ENCODE results near the gene SFMBT2. TPM values are rescaled to one million over a fixed set of nuclear protein-coding genes. Genes with fewer than 3 reads are reported as not detected.
A peak's percentile ranks its signal among the peaks of the same experiment; 100 is the strongest.

The SFMBT2 gene
- total and polyA plus RNA-seq, 10 of the 15 experiments (the other 5 are each of a cell fraction or from before 2014, with no cell fraction given): 2.8 to 29.6 (median 15.1) TPM

DNA sequence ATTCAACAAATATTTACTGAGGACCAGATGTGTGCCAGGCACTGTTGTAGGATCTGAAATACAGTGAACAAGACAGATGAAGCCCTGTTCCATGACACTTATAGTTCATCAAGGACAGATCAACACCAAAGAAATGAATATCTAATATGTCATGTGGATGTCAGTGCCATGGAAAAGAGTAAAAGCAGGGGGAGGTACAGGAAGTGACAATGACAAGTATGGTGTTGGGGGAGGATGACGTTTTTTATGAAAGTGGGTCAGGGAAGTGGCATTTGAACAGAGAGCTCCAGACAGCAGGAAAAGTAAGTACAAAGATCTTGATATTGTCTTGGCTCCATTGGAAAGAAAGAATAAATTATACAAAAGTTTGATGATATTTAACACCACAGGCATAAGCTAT lies 7.0 kb upstream of the SFMBT2 start (continued):
- TF ChIP-seq BHLHE40 (IDR thresholded peaks at IDR 0.05; ENCODE audit: borderline replicate concordance in 1 of 2, low read depth in 2 of 2, low read length in 1 of 2): no peak

DNA sequence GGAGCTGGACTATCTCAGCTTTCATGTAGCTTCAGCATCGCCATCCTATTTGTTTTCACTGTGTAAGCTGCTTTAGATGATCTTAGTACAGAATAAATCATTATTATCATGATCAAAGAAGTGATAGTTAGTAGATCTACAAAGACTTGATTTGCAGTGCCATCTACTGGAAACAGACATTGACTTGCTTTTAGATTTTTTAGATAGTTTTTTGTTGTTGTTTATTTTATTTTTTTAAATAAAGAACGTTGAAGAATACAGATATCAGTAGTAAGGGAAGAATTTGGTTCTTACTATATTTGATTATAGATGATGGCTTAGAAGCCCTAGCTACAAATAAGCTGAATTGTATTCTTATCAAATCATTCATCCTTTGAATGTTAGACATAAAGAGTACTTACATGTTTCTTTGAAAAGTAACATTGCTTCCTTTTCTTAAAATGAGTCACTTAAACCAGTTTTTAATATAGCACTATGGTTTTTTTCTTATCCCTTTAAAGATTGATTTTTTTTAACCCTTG lies 6.3 kb upstream of the SFMBT2 start:
- Histone ChIP-seq H3K79me2 (ENCODE audit: control insufficient read depth, insufficient read depth, low read length) (no peaks in the 10 kb centered on the region; the same call in 1 of the 2 replicates), H3K4me1 (ENCODE audit: control insufficient read depth, insufficient read depth, low read length) (peaks cover 13% of the 10 kb centered on the region), H3K27ac (ENCODE audit: control insufficient read depth, insufficient read depth) (no peak overlapping the region), H2AFZ (ENCODE audit: control insufficient read depth, low read depth, low read length) (no peak overlapping the region), H3K4me2 (ENCODE audit: control insufficient read depth, insufficient read depth) (no peak overlapping the region), H3K4me3 (no peak overlapping the region), H3K27me3 (replicated peaks in 1 of 2; ENCODE audit: control insufficient read depth in 2 of 2, insufficient read depth in 2 of 2, low read length in 1 of 2) (no peaks in the 10 kb centered on the region), H3K9ac (ENCODE audit: control insufficient read depth, insufficient read depth, low read length) (no peak overlapping the region), H4K20me1 (ENCODE audit: control insufficient read depth, insufficient read depth) (no peaks in the 10 kb centered on the region), H3K9me3 (replicated peaks; ENCODE audit: control insufficient read depth, insufficient read depth, low read length) (no peaks in the 10 kb centered on the region), H3K36me3 (ENCODE audit: control insufficient read depth in 2 of 2, insufficient read depth in 2 of 2, low read length in 1 of 2) (no peaks in the 10 kb centered on the region)
- BruUV-seq (replicated peaks): no TSS peak
- intact Hi-C loops (cut with micrococcal nuclease; ENCODE audit: unreplicated experiment): loop anchor here (1.0 to 2.0 kb wide), 2 partner anchors 157 to 270 kb away; no protein-coding TSS in a partner anchor
- SMC1A ChIA-PET (ENCODE audit: uncharacterized antibody, unreplicated experiment): interaction anchor here (0.6 to 5.0 kb wide), 22 partner anchors 9 to 739 kb away, joined by 3 to 25 read pairs (median 4); no protein-coding TSS in a partner anchor
- 0% methylated on average over 2 of the region's 2 CpGs for WGBS (ENCODE audit: insufficient coverage, insufficient replicate concordance, low lambda C conversion rate, missing lambda C conversion rate)
- in situ Hi-C loops (cut with MboI): loop anchor here (5.0 to 25.0 kb wide), 3 partner anchors 295 to 755 kb away; no protein-coding TSS in a partner anchor
- POLR2A ChIA-PET: no interaction called here
- CTCF ChIA-PET: interaction anchor here (0.6 to 5.9 kb wide), 27 partner anchors 8 to 1006 kb away, joined by 3 to 51 read pairs (median 4); no protein-coding TSS in a partner anchor
- no peak for DNase-seq (ENCODE audit: low read depth, low spot score)
- FAIRE-seq: peak; percentile 82
- ATAC-seq: peak; percentile 40
- RAD21 ChIA-PET (ENCODE audit: unreplicated experiment): interaction anchor here (0.6 to 2.3 kb wide), 8 partner anchors 8 to 970 kb away, joined by 3 to 17 read pairs (median 4); no protein-coding TSS in a partner anchor
- 0 out of 2 replicates have a peak, but pooled peaks have one; percentile 14 for TF ChIP-seq TCF7 (IDR thresholded peaks at IDR 0.05; ENCODE audit: borderline replicate concordance)
- TF ChIP-seq, protein P1, sequence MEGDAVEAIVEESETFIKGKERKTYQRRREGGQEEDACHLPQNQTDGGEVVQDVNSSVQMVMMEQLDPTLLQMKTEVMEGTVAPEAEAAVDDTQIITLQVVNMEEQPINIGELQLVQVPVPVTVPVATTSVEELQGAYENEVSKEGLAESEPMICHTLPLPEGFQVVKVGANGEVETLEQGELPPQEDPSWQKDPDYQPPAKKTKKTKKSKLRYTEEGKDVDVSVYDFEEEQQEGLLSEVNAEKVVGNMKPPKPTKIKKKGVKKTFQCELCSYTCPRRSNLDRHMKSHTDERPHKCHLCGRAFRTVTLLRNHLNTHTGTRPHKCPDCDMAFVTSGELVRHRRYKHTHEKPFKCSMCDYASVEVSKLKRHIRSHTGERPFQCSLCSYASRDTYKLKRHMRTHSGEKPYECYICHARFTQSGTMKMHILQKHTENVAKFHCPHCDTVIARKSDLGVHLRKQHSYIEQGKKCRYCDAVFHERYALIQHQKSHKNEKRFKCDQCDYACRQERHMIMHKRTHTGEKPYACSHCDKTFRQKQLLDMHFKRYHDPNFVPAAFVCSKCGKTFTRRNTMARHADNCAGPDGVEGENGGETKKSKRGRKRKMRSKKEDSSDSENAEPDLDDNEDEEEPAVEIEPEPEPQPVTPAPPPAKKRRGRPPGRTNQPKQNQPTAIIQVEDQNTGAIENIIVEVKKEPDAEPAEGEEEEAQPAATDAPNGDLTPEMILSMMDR (IDR thresholded peaks at IDR 0.05 in 2 of 3, conservative IDR thresholded peaks at IDR 0.05 in 1 of 3; ENCODE audit: control insufficient read depth in 2 of 3, extremely low read depth in 1 of 3, insufficient read depth in 1 of 3, low read depth in 3 of 3, low read length in 3 of 3): peak; percentile 25 to 61 (median 53); a peak in 4 of 6 replicates
- no peak for TF ChIP-seq IKZF1 (conservative IDR thresholded peaks at IDR 0.05)
- TF ChIP-seq, protein P2, sequence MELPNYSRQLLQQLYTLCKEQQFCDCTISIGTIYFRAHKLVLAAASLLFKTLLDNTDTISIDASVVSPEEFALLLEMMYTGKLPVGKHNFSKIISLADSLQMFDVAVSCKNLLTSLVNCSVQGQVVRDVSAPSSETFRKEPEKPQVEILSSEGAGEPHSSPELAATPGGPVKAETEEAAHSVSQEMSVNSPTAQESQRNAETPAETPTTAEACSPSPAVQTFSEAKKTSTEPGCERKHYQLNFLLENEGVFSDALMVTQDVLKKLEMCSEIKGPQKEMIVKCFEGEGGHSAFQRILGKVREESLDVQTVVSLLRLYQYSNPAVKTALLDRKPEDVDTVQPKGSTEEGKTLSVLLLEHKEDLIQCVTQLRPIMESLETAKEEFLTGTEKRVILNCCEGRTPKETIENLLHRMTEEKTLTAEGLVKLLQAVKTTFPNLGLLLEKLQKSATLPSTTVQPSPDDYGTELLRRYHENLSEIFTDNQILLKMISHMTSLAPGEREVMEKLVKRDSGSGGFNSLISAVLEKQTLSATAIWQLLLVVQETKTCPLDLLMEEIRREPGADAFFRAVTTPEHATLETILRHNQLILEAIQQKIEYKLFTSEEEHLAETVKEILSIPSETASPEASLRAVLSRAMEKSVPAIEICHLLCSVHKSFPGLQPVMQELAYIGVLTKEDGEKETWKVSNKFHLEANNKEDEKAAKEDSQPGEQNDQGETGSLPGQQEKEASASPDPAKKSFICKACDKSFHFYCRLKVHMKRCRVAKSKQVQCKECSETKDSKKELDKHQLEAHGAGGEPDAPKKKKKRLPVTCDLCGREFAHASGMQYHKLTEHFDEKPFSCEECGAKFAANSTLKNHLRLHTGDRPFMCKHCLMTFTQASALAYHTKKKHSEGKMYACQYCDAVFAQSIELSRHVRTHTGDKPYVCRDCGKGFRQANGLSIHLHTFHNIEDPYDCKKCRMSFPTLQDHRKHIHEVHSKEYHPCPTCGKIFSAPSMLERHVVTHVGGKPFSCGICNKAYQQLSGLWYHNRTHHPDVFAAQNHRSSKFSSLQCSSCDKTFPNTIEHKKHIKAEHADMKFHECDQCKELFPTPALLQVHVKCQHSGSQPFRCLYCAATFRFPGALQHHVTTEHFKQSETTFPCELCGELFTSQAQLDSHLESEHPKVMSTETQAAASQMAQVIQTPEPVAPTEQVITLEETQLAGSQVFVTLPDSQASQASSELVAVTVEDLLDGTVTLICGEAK (IDR thresholded peaks at IDR 0.05; ENCODE audit: borderline replicate concordance): peak; percentile 58; the same call in 1 of the 2 replicates
- no peak for TF ChIP-seq HCFC1 (IDR thresholded peaks at IDR 0.05; ENCODE audit: low read length)
- peak; percentile 67 for TF ChIP-seq RAD21 (IDR thresholded peaks at IDR 0.05; ENCODE audit: insufficient read depth, low read depth, low read length)
- peak; percentile 52 for TF ChIP-seq NFIC (IDR thresholded peaks at IDR 0.05; ENCODE audit: low read depth, low read length)
- peak; percentile 41; the same call in 1 of the 2 replicates for TF ChIP-seq SMC3 (IDR thresholded peaks at IDR 0.05; ENCODE audit: borderline replicate concordance, low read length)
- TF ChIP-seq MEF2B (IDR thresholded peaks at IDR 0.05; ENCODE audit: partially characterized antibody, poor library complexity, severe bottlenecking): no peak
- TF ChIP-seq, protein P3, sequence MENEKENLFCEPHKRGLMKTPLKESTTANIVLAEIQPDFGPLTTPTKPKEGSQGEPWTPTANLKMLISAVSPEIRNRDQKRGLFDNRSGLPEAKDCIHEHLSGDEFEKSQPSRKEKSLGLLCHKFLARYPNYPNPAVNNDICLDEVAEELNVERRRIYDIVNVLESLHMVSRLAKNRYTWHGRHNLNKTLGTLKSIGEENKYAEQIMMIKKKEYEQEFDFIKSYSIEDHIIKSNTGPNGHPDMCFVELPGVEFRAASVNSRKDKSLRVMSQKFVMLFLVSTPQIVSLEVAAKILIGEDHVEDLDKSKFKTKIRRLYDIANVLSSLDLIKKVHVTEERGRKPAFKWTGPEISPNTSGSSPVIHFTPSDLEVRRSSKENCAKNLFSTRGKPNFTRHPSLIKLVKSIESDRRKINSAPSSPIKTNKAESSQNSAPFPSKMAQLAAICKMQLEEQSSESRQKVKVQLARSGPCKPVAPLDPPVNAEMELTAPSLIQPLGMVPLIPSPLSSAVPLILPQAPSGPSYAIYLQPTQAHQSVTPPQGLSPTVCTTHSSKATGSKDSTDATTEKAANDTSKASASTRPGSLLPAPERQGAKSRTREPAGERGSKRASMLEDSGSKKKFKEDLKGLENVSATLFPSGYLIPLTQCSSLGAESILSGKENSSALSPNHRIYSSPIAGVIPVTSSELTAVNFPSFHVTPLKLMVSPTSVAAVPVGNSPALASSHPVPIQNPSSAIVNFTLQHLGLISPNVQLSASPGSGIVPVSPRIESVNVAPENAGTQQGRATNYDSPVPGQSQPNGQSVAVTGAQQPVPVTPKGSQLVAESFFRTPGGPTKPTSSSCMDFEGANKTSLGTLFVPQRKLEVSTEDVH (IDR thresholded peaks at IDR 0.05; ENCODE audit: low read depth, partially characterized antibody): no peak
- TF ChIP-seq CHD2 (IDR thresholded peaks at IDR 0.05; ENCODE audit: borderline replicate concordance, low read depth, low read length): no peak
